Endothelial cell of umbilical vein (primary cell): ENCODE results near the gene NTN1. TPM values are rescaled to one million over a fixed set of nuclear protein-coding genes. Genes with fewer than 3 reads are reported as not detected.

ENCODE experiments used
- BruUV-seq: library from RNA; stranded (reverse); fragments of 400-500 nt; replicated peaks from 2 replicates; lab custom pipeline; 2021; lab: Mats Ljungman, UMichigan
- CTCF ChIA-PET: fragments of 300-600, 350-600 bp; sonication (Branson Sonifier 250); formaldehyde crosslinking; loops from one replicate; lab custom pipeline; 2021; ENCODE audit warnings: antibody characterized with exemption, inconsistent platforms; lab: Charles Lee
- POLR2A ChIA-PET: fragments of 300-600, 350-600 bp; sonication (Branson Sonifier 250); formaldehyde crosslinking; loops from one replicate; lab custom pipeline; 2021; ENCODE audit warnings: antibody characterized with exemption, inconsistent platforms; lab: Charles Lee
- DNase-seq: peaks from one replicate; pipeline ENCODE4 v3.0.0-alpha.2; 2011; ENCODE audit warnings: low read depth, low spot score
- FAIRE-seq: peaks from 2 replicates; lab custom pipeline; 2011; peaks lifted over from hg19 to GRCh38; lab: Jason Lieb, UNC
- H2AFZ ChIP-seq: 2 replicates; pipeline ENCODE4 v1.6.0; 2012; ENCODE audit warnings: low read depth, low read length, control low read depth, inconsistent platforms
- H3K27ac ChIP-seq: 2 replicates; pipeline ENCODE4 v1.5.1; 2011; ENCODE audit warnings: low read depth, mild to moderate bottlenecking, control low read depth, low read length, moderate library complexity; ENCODE audit not compliant: insufficient read depth
- H3K27me3 ChIP-seq, 2 experiments: 2 replicates each; pipeline versions ENCODE4 v1.6.0 to v1.6.1; 2011; ENCODE audit warnings: low read length in 2 of 2, mixed read lengths in 1 of 2; ENCODE audit not compliant: control insufficient read depth in 2 of 2, insufficient read depth in 2 of 2
- H3K36me3 ChIP-seq, 2 experiments: 2 replicates in 1 of 2; 3 replicates in 1 of 2; pipeline ENCODE4 v1.5.1; 2011; ENCODE audit warnings: low read length in 2 of 2, mild to moderate bottlenecking in 1 of 2, moderate library complexity in 1 of 2; ENCODE audit not compliant: control insufficient read depth in 2 of 2, insufficient read depth in 2 of 2; ENCODE audit errors: extremely low read depth in 1 of 2
- H3K4me1 ChIP-seq: 3 replicates; pipeline ENCODE4 v1.5.1; 2011; ENCODE audit warnings: mild to moderate bottlenecking, low read length; ENCODE audit not compliant: control insufficient read depth, insufficient read depth; ENCODE audit errors: extremely low read depth
- H3K4me2 ChIP-seq: 2 replicates; pipeline ENCODE4 v1.6.1; 2011; ENCODE audit warnings: low read length, control low read depth, mixed read lengths; ENCODE audit not compliant: insufficient read depth
- H3K4me3 ChIP-seq, 3 experiments: fragments of 200-600 bp in 1 of 3; sonication (generic), shearing (Covaris generic) in 1 of 3; replicated peaks in 1 of 3; 2 replicates each; pipeline ENCODE4 v1.5.1; 2011 to 2016; ENCODE audit warnings: control low read depth in 3 of 3, low read length in 3 of 3, mild to moderate bottlenecking in 2 of 3, inconsistent platforms in 1 of 3, low read depth in 1 of 3, moderate library complexity in 1 of 3; ENCODE audit not compliant: insufficient read depth in 1 of 3
- H3K79me2 ChIP-seq: 2 replicates; pipeline ENCODE4 v1.6.0; 2012; ENCODE audit warnings: low read length, inconsistent platforms; ENCODE audit not compliant: control insufficient read depth, insufficient read depth
- H3K9ac ChIP-seq: replicated peaks from 2 replicates; pipeline ENCODE3; 2011; ENCODE audit warnings: low read length, control low read depth; ENCODE audit not compliant: insufficient read depth; ENCODE audit errors: extremely low read depth
- H3K9me1 ChIP-seq: replicated peaks from 3 replicates; pipeline ENCODE4 v1.6.0; 2011; ENCODE audit warnings: mild to moderate bottlenecking, low read length; ENCODE audit not compliant: control insufficient read depth, insufficient read depth; ENCODE audit errors: extremely low read depth
- H3K9me3 ChIP-seq: replicated peaks from 2 replicates; pipeline ENCODE4 v1.5.1; 2012; ENCODE audit warnings: low read length, inconsistent platforms; ENCODE audit not compliant: control insufficient read depth, insufficient read depth
- H4K20me1 ChIP-seq: replicated peaks from 2 replicates; pipeline ENCODE3; 2011; ENCODE audit warnings: mild to moderate bottlenecking, low read length; ENCODE audit not compliant: control insufficient read depth, insufficient read depth; ENCODE audit errors: extremely low read depth
- EZH2 ChIP-seq: IDR thresholded peaks from 2 replicates; pipeline ENCODE4 v1.6.1; 2012; ENCODE audit warnings: borderline replicate concordance, low read depth, mild to moderate bottlenecking, moderate library complexity, low read length, inconsistent platforms; ENCODE audit not compliant: severe bottlenecking
- FOS ChIP-seq: IDR thresholded peaks from 2 replicates; pipeline ENCODE4 v1.6.1; 2011; ENCODE audit warnings: mild to moderate bottlenecking, low read length, moderate library complexity, borderline replicate concordance; ENCODE audit not compliant: insufficient read depth
- GATA2 ChIP-seq: IDR thresholded peaks from 2 replicates; pipeline ENCODE4 v1.7.0; 2011; ENCODE audit warnings: low read depth, mild to moderate bottlenecking, moderate library complexity, mixed read lengths, low read length; ENCODE audit not compliant: insufficient read length, insufficient read depth
- JUN ChIP-seq: IDR thresholded peaks from 2 replicates; pipeline ENCODE4 v1.6.1; 2011; ENCODE audit warnings: borderline replicate concordance, low read depth; ENCODE audit not compliant: insufficient read length, insufficient read depth
- MYC ChIP-seq: IDR thresholded peaks from one replicate; pipeline ENCODE4 v1.6.1; 2011; ENCODE audit warnings: mild to moderate bottlenecking, low read depth, low read length
- POLR2A ChIP-seq: IDR thresholded peaks from 2 replicates; pipeline ENCODE4 v1.6.1; 2012; ENCODE audit warnings: low read depth, mild to moderate bottlenecking, control low read depth, low read length
- POLR2AphosphoS5 ChIP-seq: IDR thresholded peaks from 2 replicates; pipeline ENCODE4 v1.6.1; 2012; ENCODE audit warnings: low read depth, mild to moderate bottlenecking, control low read depth, low read length, moderate library complexity; ENCODE audit not compliant: insufficient read depth
- dilution Hi-C: fragments of 300-500 bp; cut with MboI; formaldehyde crosslinking; loops from one replicate; pipeline ENCODE4 v1.15.0; 2019; ENCODE audit warnings: low sequenced_read_pairs; ENCODE audit not compliant: extremely low pct_ligation_motif_present
- intact Hi-C: fragments of 100-400 bp; cut with micrococcal nuclease; formaldehyde crosslinking; loops from one replicate; pipeline ENCODE4 v1.10.0; 2022
- polyA plus RNA-seq, 4 experiments: library from polyadenylated mRNA; depleted of rRNA in 3 of 4; stranded (reverse) in 3 of 4; unstranded in 1 of 4; fragments of >200 nt; gene quantifications; 2 replicates each; pipeline versions ENCODE4 v1.2.1 to v1.2.3, GENCODE V29; 2011 to 2012; ENCODE audit warnings: missing spikeins in 1 of 4
- total RNA-seq: library from RNA; stranded (reverse); gene quantifications from 2 replicates; pipeline ENCODE4 v1.2.3, GENCODE V29; 2021
- TF ChIP-seq, protein P1 (sequence below): IDR thresholded peaks from 2 replicates; pipeline ENCODE4 v1.6.1; 2011; ENCODE audit not compliant: insufficient read depth, insufficient read length
- TF ChIP-seq, protein P2 (sequence below), 2 donors: IDR thresholded peaks; 1 replicate in 1 of 2; 2 replicates in 1 of 2; pipeline ENCODE4 v1.5.1; 2011; ENCODE audit warnings: low read length in 2 of 2, mild to moderate bottlenecking in 2 of 2, moderate library complexity in 2 of 2, control low read depth in 1 of 2, inconsistent platforms in 1 of 2, low read depth in 1 of 2; ENCODE audit not compliant: insufficient read depth in 1 of 2; ENCODE audit errors: extremely low read depth in 1 of 2

Gene NTN1
- total and polyA plus RNA-seq, 2 donors (not counting 3 experiments of a cell fraction or from before 2014, with no cell fraction given), result 0.10 to 0.18 TPM

DNA sequence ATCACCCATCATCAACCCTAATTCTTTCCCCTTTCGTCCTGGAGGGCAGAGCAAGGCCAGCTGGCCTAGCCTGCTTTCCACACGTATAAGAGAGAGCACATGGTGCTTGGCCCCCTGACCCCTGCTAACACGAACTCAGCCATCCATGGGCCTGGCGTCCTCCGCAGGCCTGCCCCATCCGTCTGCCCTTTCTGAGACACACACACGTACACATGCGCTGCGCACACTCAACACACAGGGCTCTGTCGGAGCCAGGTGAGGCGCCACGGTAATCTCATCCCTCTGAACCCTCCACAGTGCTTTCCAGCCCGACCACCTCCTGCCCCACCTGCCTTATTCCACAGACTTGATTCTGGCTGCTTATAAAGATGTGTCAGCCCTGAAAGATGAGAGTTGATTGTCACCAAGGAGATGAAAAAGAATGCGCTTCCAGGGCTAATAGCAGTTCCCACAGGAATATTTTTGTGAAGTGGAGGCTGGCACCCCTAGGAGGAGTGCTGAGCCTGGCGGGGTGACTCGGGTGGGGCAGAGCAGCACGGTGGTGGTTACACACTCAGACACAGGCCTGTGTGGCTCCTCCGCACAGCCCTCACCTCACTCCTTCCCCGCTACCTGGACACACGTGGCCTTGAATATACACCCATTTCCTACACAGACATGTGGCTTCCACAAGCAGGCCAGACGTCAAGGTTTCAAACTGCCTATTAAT is 228.1 kb downstream of the NTN1 start:
- POLR2A ChIA-PET, result no interaction called here
- no peaks in the 10 kb centered on the region for H3K27me3 ChIP-seq
- H2AFZ ChIP-seq, result no peak overlapping the region
- FAIRE-seq, result no peak
- H4K20me1 ChIP-seq, result no peaks in the 10 kb centered on the region
- no peak overlapping the region for H3K9ac ChIP-seq
- CTCF ChIA-PET, result interaction anchor here (1.7 kb wide), 1 partner anchor 10 kb away, joined by 6 read pairs; no protein-coding TSS in a partner anchor
- intact Hi-C loops, result no loop called here
- no peak overlapping the region for H3K27ac ChIP-seq
- DNase-seq, result no peak
- no TSS peak for BruUV-seq
- peaks cover 0 to 3% of the 10 kb centered on the region in 2 experiments for H3K36me3 ChIP-seq
- dilution Hi-C loops, result no loop called here
- no peaks in the 10 kb centered on the region for H3K4me1 ChIP-seq
- H3K4me3 ChIP-seq, result no peak overlapping the region
- no peaks in the 10 kb centered on the region for H3K9me3 ChIP-seq
- H3K9me1 ChIP-seq, result no peaks in the 10 kb centered on the region
- no peak for TF ChIP-seq POLR2AphosphoS5
- TF ChIP-seq FOS, result no peak
- no peak for TF ChIP-seq MYC
- TF ChIP-seq, protein P1, sequence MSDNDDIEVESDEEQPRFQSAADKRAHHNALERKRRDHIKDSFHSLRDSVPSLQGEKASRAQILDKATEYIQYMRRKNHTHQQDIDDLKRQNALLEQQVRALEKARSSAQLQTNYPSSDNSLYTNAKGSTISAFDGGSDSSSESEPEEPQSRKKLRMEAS, result no peak
- TF ChIP-seq EZH2, result no peak
- TF ChIP-seq, protein P2, sequence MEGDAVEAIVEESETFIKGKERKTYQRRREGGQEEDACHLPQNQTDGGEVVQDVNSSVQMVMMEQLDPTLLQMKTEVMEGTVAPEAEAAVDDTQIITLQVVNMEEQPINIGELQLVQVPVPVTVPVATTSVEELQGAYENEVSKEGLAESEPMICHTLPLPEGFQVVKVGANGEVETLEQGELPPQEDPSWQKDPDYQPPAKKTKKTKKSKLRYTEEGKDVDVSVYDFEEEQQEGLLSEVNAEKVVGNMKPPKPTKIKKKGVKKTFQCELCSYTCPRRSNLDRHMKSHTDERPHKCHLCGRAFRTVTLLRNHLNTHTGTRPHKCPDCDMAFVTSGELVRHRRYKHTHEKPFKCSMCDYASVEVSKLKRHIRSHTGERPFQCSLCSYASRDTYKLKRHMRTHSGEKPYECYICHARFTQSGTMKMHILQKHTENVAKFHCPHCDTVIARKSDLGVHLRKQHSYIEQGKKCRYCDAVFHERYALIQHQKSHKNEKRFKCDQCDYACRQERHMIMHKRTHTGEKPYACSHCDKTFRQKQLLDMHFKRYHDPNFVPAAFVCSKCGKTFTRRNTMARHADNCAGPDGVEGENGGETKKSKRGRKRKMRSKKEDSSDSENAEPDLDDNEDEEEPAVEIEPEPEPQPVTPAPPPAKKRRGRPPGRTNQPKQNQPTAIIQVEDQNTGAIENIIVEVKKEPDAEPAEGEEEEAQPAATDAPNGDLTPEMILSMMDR (IDR thresholded peaks at IDR 0.05; ENCODE audit: extremely low read depth in 1 of 2, insufficient read depth in 1 of 2, low read depth in 1 of 2, low read length in 2 of 2), result no peak
- no peak for TF ChIP-seq GATA2
- TF ChIP-seq POLR2A, result no peak
- no peak for TF ChIP-seq JUN
- H3K79me2 ChIP-seq, result no peaks in the 10 kb centered on the region
- no peak overlapping the region for H3K4me2 ChIP-seq
